SK-N-SH (cell line): ENCODE measurements around the gene SMPD3. TPM values are rescaled to one million over a fixed set of nuclear protein-coding genes. Genes with fewer than 3 reads are reported as not detected.

Experiments used
- CTCF ChIA-PET: fragments of 300-600, 350-600 bp; formaldehyde crosslinking; extraction: SDS; loops from one replicate; lab custom pipeline; 2021; lab: Yijun Ruan, JAX
- POLR2A ChIA-PET: fragments of 350-600 bp; sonication (Branson Sonifier 250); formaldehyde crosslinking; extraction: SDS; loops from one replicate; lab custom pipeline; 2020; ENCODE audit warnings: antibody characterized with exemption, inconsistent platforms; lab: Yijun Ruan, JAX
- DNase-seq: peaks from one replicate; pipeline ENCODE4 v3.0.0; 2012
- H2AFZ ChIP-seq: fragments of 200-600 bp; sonication (generic); 2 replicates; pipeline ENCODE4 v1.8.1; 2016; ENCODE audit warnings: antibody characterized with exemption, mild to moderate bottlenecking, low read depth
- H3F3A ChIP-seq: fragments of 200-600 bp; sonication (generic); replicated peaks from 2 replicates; pipeline ENCODE3; 2016; ENCODE audit warnings: antibody characterized with exemption, mild to moderate bottlenecking; ENCODE audit not compliant: insufficient read depth
- H3K27ac ChIP-seq, 2 experiments: fragments of 200-500 bp in 1 of 2; fragments of 200-600 bp in 1 of 2; sonication (Bioruptor generic) in 1 of 2; sonication (generic), shearing (Covaris generic) in 1 of 2; 2 replicates each; pipeline versions ENCODE4 v1.5.1 to v1.6.1; 2014 to 2016; ENCODE audit warnings: low read depth in 2 of 2, inconsistent platforms in 1 of 2, low read length in 1 of 2, mild to moderate bottlenecking in 1 of 2, mixed read lengths in 1 of 2
- H3K27me3 ChIP-seq: fragments of 200-600 bp; sonication (generic), shearing (Covaris generic); 2 replicates; pipeline ENCODE4 v1.6.1; 2016; ENCODE audit warnings: mixed run types; ENCODE audit not compliant: insufficient read depth
- H3K36me3 ChIP-seq, 2 experiments: fragments of 200-500 bp in 1 of 2; fragments of 200-600 bp in 1 of 2; sonication (Bioruptor generic) in 1 of 2; sonication (generic) in 1 of 2; replicated peaks in 1 of 2; 2 replicates each; pipeline versions ENCODE3 to v1.5.1; 2014 to 2016; ENCODE audit warnings: low read length in 1 of 2, mild to moderate bottlenecking in 1 of 2; ENCODE audit not compliant: insufficient read depth in 2 of 2, control insufficient read depth in 1 of 2
- H3K4me1 ChIP-seq, 2 experiments: fragments of 200-500 bp in 1 of 2; fragments of 200-600 bp in 1 of 2; sonication (Bioruptor generic) in 1 of 2; sonication (generic), shearing (Covaris generic) in 1 of 2; 2 replicates each; pipeline versions ENCODE4 v1.5.1 to v1.6.1; 2014 to 2016; ENCODE audit warnings: low read depth in 1 of 2, low read length in 1 of 2, mixed run types in 1 of 2; ENCODE audit not compliant: insufficient read depth in 2 of 2, control insufficient read depth in 1 of 2
- H3K4me2 ChIP-seq: fragments of 200-600 bp; sonication (generic), shearing (Covaris generic); 2 replicates; pipeline ENCODE4 v1.6.1; 2017; ENCODE audit warnings: mixed run types
- H3K4me3 ChIP-seq, 2 experiments: fragments of 200-500 bp in 1 of 2; fragments of 200-600 bp in 1 of 2; sonication (Bioruptor generic) in 1 of 2; sonication (generic), shearing (Covaris generic) in 1 of 2; 2 replicates each; pipeline versions ENCODE4 v1.5.1 to v1.8.1; 2014 to 2016; ENCODE audit warnings: low read depth in 2 of 2, inconsistent platforms in 1 of 2, low read length in 1 of 2, mild to moderate bottlenecking in 1 of 2, mixed read lengths in 1 of 2, moderate library complexity in 1 of 2
- H3K79me2 ChIP-seq: fragments of 200-600 bp; sonication (generic); 2 replicates; pipeline ENCODE4 v1.8.1; 2017; ENCODE audit warnings: mild to moderate bottlenecking; ENCODE audit not compliant: insufficient read depth
- H3K9ac ChIP-seq: fragments of 200-600 bp; sonication (generic); 2 replicates; pipeline ENCODE4 v1.6.1; 2017; ENCODE audit warnings: mixed run types
- H3K9me2 ChIP-seq: fragments of 200-600 bp; sonication (generic); 2 replicates; pipeline ENCODE4 v1.6.1; 2017; ENCODE audit warnings: mixed run types
- H3K9me3 ChIP-seq: fragments of 200-600 bp; sonication (generic); 2 replicates; pipeline ENCODE4 v1.6.1; 2017; ENCODE audit warnings: mixed run types, mild to moderate bottlenecking, moderate library complexity
- H4K20me1 ChIP-seq: fragments of 200-600 bp; sonication (generic); 2 replicates; pipeline ENCODE4 v1.6.1; 2017; ENCODE audit warnings: mild to moderate bottlenecking, mixed run types; ENCODE audit not compliant: insufficient read depth
- CHD2 ChIP-seq: fragments of 150-350 bp; IDR thresholded peaks from 2 replicates; pipeline ENCODE4 v1.6.1; 2018; ENCODE audit warnings: low read length; ENCODE audit not compliant: partially characterized antibody
- EP300 ChIP-seq, 2 experiments: IDR thresholded peaks; 2 replicates each; pipeline versions ENCODE4 v1.4.0 to v1.6.1; 2012; ENCODE audit warnings: borderline replicate concordance in 1 of 2, low read depth in 1 of 2, low read length in 1 of 2
- EZH2phosphoT487 ChIP-seq: fragments of 200-600 bp; sonication (generic); IDR thresholded peaks from 2 replicates; pipeline ENCODE4 v1.6.1; 2017; ENCODE audit warnings: low read depth, mixed run types, mild to moderate bottlenecking, antibody characterized with exemption, moderate library complexity, borderline replicate concordance
- FOXJ3 ChIP-seq: sonication (generic); formaldehyde crosslinking; IDR thresholded peaks from 2 replicates; pipeline ENCODE4 v1.5.1; 2020; ENCODE audit warnings: mild to moderate bottlenecking, missing genetic modification reagents
- GATA2 ChIP-seq: sonication (generic); formaldehyde crosslinking; IDR thresholded peaks from 2 replicates; pipeline ENCODE4 v1.5.0; 2020; ENCODE audit warnings: mild to moderate bottlenecking, missing genetic modification reagents
- MAX ChIP-seq: IDR thresholded peaks from 2 replicates; pipeline ENCODE4 v1.4.0; 2012; ENCODE audit warnings: low read depth
- MXI1 ChIP-seq: IDR thresholded peaks from 2 replicates; pipeline ENCODE4 v1.6.1; 2012; ENCODE audit warnings: mild to moderate bottlenecking, low read depth, low read length, improper control_type of control experiment
- NFIC ChIP-seq: IDR thresholded peaks from 2 replicates; pipeline ENCODE4 v1.4.0; 2012; ENCODE audit warnings: borderline replicate concordance
- NRF1 ChIP-seq: IDR thresholded peaks from 2 replicates; pipeline ENCODE4 v1.6.1; 2012; ENCODE audit warnings: low read depth, mild to moderate bottlenecking, low read length
- RAD21 ChIP-seq: IDR thresholded peaks from 2 replicates; pipeline ENCODE4 v1.6.1; 2012; ENCODE audit warnings: mild to moderate bottlenecking, low read length
- RCOR1 ChIP-seq: fragments of 150-350 bp; IDR thresholded peaks from 2 replicates; pipeline ENCODE4 v1.6.1; 2017; ENCODE audit warnings: antibody characterized with exemption, low read length
- REST ChIP-seq: IDR thresholded peaks from 2 replicates; pipeline ENCODE4 v1.6.1; 2012; ENCODE audit warnings: mild to moderate bottlenecking, low read depth, low read length, moderate library complexity
- RXRA ChIP-seq: IDR thresholded peaks from 2 replicates; pipeline ENCODE4 v1.4.0; 2012; ENCODE audit warnings: low read depth, mild to moderate bottlenecking, borderline replicate concordance
- SIN3A ChIP-seq: IDR thresholded peaks from 2 replicates; pipeline ENCODE4 v1.6.1; 2012; ENCODE audit warnings: low read depth, mild to moderate bottlenecking, low read length, moderate library complexity, borderline replicate concordance
- TEAD4 ChIP-seq: IDR thresholded peaks from 2 replicates; pipeline ENCODE4 v1.4.0; 2012; ENCODE audit warnings: mild to moderate bottlenecking, borderline replicate concordance; ENCODE audit not compliant: insufficient read depth
- USF2 ChIP-seq: fragments of 150-350 bp; IDR thresholded peaks from 2 replicates; pipeline ENCODE4 v1.6.1; 2017; ENCODE audit warnings: antibody characterized with exemption, low read length, low read depth, borderline replicate concordance
- YY1 ChIP-seq: IDR thresholded peaks from 2 replicates; pipeline ENCODE4 v1.4.0; 2012; ENCODE audit warnings: low read depth, mild to moderate bottlenecking
- ZBTB33 ChIP-seq: IDR thresholded peaks from 2 replicates; pipeline ENCODE4 v1.4.0; 2012; ENCODE audit warnings: low read depth, borderline replicate concordance
- WGBS: methylation state at CpG from one replicate; pipeline ENCODE4 v1.1.6; 2017; ENCODE audit warnings: low lambda C conversion rate; 5-methylcytosine and 5-hydroxymethylcytosine counted together
- polyA plus RNA-seq, 3 experiments: library from polyadenylated mRNA; depleted of rRNA; stranded (reverse); fragments of >200 nt; gene quantifications; 2 replicates each; pipeline ENCODE4 v1.2.3, GENCODE V29; 2012
- TF ChIP-seq, protein P1 (sequence below): fragments of 150-350 bp; IDR thresholded peaks from 2 replicates; pipeline ENCODE4 v1.6.1; 2016; ENCODE audit warnings: mild to moderate bottlenecking, low read depth, low read length

SMPD3 gene
- polyA plus RNA-seq, 1 of the 3 experiments (the other 2 are of a cell fraction): 0.38 TPM

DNA sequence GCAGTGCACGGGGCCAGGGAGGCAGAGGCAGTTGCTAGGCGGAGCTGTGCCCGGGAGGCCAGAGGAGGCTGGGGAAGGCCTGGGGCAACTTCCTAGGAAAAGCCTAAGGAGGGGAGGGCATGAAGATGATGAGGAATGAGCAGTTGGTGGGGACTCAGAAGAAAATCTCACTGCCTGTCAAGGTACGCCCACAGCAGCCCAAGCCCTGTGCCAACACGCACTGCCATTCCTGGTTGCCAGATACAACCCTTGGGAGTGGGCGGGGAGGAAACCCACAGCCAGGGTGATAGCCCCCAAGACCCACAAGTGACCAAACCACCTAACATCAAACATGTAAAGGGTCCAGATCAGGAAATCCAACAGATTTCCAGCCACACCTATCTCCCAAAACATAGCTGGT is 36.2 kb downstream of the SMPD3 start:
- no peaks in the 10 kb centered on the region for H4K20me1 ChIP-seq
- no peaks in the 10 kb centered on the region for H3F3A ChIP-seq
- H3K4me2 ChIP-seq: no peak overlapping the region
- POLR2A ChIA-PET: no interaction called here
- no peaks in the 10 kb centered on the region for H3K9me3 ChIP-seq
- TF ChIP-seq USF2 (no peak), MXI1 (no peak), TEAD4 (no peak), REST (no peak), MAX (no peak), RXRA (no peak), GATA2 (no peak), FOXJ3 (CRISPR knock-in tag) (no peak), CHD2 (no peak), NFIC (no peak), RCOR1 (no peak), RAD21 (no peak), NRF1 (no peak), ZBTB33 (no peak), EP300 (IDR thresholded peaks at IDR 0.05; ENCODE audit: borderline replicate concordance in 1 of 2, low read depth in 1 of 2, low read length in 1 of 2) (no peak), YY1 (no peak), SIN3A (no peak), EZH2phosphoT487 (no peak)
- TF ChIP-seq, protein P1, sequence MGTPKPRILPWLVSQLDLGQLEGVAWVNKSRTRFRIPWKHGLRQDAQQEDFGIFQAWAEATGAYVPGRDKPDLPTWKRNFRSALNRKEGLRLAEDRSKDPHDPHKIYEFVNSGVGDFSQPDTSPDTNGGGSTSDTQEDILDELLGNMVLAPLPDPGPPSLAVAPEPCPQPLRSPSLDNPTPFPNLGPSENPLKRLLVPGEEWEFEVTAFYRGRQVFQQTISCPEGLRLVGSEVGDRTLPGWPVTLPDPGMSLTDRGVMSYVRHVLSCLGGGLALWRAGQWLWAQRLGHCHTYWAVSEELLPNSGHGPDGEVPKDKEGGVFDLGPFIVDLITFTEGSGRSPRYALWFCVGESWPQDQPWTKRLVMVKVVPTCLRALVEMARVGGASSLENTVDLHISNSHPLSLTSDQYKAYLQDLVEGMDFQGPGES: no peak
- 60% methylated on average over 4 of the region's 6 CpGs for WGBS
- H3K36me3 ChIP-seq: no peaks in the 10 kb centered on the region
- H3K9ac ChIP-seq: no peak overlapping the region
- H3K4me3 ChIP-seq: no peak overlapping the region
- H3K27ac ChIP-seq: no peak overlapping the region
- H2AFZ ChIP-seq: no peak overlapping the region
- no peak for DNase-seq
- no peaks in the 10 kb centered on the region; the same call in 1 of the 2 replicates for H3K9me2 ChIP-seq
- H3K4me1 ChIP-seq: peaks cover under 1 to 2% of the 10 kb centered on the region in 2 experiments; a peak in 3 of 4 replicates
- H3K27me3 ChIP-seq: peaks cover 30% of the 10 kb centered on the region; the same call in 1 of the 2 replicates
- no peaks in the 10 kb centered on the region for H3K79me2 ChIP-seq
- CTCF ChIA-PET: interaction anchor here (1.1 to 3.0 kb wide), 4 partner anchors 12 to 318 kb away, joined by 3 to 10 read pairs (median 3); no protein-coding TSS in a partner anchor
